HG02840 (cell line): Measurements from ENCODE around the gene PARP16.
"Not testable (repeated sequence)": the region's sequence is repeated elsewhere in the genome, so short reads cannot be mapped to it uniquely, and the experiment has no call there.

Source experiments
- ATAC-seq: cut with Tn5 transposase; IDR thresholded peaks from one replicate; pipeline ENCODE4 v1.9.1; 2021; ENCODE audit warnings: mild to moderate bottlenecking, moderate library complexity, moderate number of reproducible peaks; ENCODE audit not compliant: unreplicated experiment, low FRiP score

Gene PARP16

GRCh38 chr15:65285291-65286068 lies 1.2 kb downstream of the PARP16 start:
- ATAC-seq: no peak

- no peak for ATAC-seq
These were observed 8.2 kb downstream of the PARP16 start for GRCh38 chr15:65278480-65278879.

DNA sequence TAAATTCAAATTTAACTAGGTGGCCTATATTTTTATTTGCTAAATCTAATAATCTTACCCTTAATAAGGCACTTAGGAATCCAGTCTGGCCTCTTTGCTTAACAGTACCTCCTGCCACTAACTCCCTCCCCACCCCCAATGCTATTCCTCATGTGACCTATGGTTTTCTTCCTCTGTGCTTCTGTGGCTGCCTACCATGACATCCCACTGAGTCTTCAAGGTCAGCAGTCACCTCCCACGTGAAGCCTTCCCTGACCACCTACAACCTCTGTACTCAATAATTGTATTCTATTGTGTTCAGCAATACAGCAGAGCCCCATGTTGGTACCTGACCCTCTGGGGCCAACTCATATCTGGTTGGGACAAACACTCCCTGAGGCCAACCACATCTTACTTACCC lies 9.7 kb downstream of the PARP16 start:
- ATAC-seq: no peak

- ATAC-seq: no peak
These were observed 11.0 kb downstream of the PARP16 start for GRCh38 chr15:65275728-65276126.

DNA sequence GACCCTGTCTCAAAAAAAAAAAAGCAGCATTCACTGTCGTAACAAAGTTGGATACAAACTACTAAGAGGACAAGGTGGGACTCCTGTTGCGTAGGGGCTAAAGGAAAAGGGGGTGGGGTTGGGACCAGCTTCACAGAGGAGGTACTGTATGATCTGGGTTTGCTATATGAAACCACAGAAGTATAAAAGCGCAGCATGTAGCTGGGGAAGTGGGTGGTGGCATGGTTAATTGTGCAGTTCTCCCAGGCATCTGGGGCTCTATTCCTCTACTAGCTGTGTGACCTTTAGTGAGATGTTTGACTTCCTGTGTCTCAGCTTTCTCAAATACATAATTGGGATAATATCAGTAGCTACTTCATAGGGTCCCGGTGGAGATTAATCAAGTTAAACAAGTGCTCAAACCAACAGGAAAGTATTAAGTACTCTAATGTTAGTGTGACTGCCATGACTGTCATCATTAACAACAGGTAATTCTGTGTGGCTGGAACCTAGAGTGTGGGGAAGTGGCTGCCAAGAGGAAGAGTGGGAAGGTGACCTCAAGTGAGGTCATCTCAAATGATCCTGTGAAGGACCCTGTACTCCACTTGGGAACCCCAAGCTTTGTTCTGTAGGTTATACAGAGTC lies 11.5 kb downstream of the PARP16 start:
- ATAC-seq: no peak

GRCh38 chr15:65270811-65271545 lies 15.7 kb downstream of the PARP16 start:
- not testable (repeated sequence) for ATAC-seq

DNA sequence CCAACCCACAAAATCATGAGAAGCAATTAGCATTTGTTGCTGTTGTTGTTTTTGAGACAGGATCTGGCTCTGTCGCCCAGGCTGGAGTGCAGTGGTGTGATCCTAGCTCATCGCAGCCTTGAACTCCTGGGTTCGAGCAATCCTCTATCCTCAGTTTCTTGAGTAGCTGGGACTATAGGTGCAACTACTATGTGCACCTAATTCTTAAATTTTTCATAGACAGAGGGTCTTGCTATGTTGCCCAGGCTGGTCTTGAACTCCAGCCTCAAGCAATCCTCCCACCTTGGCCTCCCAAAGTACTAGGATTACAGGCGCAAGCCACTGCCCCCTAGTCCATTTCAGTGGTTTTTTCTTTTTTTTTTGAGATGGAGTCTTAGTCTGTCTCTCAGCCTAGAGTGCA lies 18.3 kb downstream of the PARP16 start:
- no peak for ATAC-seq

- ATAC-seq: no peak
These were observed 20.2 kb downstream of the PARP16 start for GRCh38 chr15:65266469-65266868.

- ATAC-seq: no peak
These were observed 21.7 kb downstream of the PARP16 start for GRCh38 chr15:65264863-65265430.

DNA sequence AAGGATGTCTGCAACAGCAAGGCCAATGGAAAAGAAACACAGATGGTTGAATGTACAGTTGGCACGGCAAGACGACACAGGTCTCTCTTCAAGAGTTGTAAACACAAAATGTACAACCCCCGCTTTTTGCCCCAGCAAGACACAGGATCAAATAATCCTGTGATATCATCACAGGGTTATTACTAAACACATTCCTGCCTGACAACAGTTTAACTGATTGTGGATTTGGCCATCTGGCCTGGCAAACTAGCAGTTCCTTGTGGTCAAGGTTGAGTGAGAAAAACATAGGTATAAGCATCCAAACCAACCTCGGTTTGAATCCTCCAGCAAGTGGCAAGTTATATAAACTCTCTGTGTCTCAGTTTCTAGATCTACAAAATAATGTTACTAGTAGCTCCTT lies 23.4 kb downstream of the PARP16 start:
- no peak for ATAC-seq

DNA sequence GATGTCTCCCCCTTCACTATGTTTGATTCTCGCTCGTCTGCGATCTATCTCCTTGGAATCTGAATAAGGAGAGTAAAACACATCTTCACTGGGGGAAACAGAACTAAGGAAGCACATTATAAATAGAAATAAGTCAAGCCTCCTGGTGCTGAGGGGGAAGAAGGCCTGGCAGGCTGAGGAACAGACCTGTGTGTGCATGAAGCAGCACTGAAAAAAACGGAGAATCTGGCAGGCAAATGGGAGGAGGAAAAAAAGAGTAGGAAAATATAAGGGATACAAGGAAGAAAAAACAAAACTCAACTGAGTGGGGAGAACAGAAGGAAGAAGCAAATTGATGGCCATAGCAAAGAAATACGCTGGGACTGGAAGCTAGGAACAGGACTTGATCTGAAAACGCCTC lies 25.7 kb downstream of the PARP16 start:
- no peak for ATAC-seq

DNA sequence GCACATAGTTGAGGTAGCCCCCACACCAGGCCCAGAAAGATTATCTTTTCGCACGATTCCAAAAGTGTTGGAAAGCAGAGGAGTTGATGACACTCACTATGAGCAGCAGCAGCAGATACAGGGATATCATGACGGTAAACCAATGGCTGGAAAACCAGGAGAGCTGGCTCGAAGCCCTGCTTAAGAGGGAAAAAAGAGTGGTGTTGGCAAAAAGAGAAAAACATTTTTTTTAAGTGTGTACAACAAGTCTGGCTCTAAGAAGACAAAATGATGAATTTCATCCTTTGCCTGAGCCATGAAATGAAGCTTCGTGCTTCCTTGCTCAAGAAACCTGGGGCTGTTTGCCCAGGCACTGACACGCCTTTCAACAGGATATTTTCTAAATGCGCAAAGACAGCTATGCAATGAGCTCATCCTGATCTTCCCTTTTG lies 27.3 kb downstream of the PARP16 start:
- ATAC-seq: no peak

- no peak for ATAC-seq
These were observed 28.1 kb downstream of the PARP16 start for GRCh38 chr15:65258375-65259262.

GRCh38 chr15:65255486-65256140 lies 31.1 kb downstream of the PARP16 start:
- no peak for ATAC-seq

DNA sequence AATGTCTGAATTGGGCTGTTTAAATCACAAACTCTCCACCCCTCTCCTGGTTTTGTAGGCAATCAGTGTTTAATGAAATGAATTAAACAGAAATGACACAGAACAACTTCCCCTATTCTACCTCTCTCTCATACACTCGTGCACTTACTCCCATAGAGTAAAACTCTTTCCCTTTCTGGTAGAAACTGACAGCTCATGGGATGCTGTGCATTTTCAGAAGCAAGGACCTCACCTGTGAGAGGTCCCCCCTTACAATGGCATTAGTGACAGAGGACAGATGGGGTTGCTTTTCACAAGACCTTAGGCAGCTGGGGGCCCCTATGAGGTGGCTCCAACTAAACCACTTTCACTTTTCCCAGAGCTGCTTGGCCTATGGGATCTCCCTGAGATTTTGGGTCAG lies 31.9 kb downstream of the PARP16 start:
- ATAC-seq: no peak

- no peak for ATAC-seq
These were observed 32.3 kb downstream of the PARP16 start for GRCh38 chr15:65254356-65254755.

GRCh38 chr15:65249641-65250040 lies 37.0 kb downstream of the PARP16 start:
- ATAC-seq: no peak

DNA sequence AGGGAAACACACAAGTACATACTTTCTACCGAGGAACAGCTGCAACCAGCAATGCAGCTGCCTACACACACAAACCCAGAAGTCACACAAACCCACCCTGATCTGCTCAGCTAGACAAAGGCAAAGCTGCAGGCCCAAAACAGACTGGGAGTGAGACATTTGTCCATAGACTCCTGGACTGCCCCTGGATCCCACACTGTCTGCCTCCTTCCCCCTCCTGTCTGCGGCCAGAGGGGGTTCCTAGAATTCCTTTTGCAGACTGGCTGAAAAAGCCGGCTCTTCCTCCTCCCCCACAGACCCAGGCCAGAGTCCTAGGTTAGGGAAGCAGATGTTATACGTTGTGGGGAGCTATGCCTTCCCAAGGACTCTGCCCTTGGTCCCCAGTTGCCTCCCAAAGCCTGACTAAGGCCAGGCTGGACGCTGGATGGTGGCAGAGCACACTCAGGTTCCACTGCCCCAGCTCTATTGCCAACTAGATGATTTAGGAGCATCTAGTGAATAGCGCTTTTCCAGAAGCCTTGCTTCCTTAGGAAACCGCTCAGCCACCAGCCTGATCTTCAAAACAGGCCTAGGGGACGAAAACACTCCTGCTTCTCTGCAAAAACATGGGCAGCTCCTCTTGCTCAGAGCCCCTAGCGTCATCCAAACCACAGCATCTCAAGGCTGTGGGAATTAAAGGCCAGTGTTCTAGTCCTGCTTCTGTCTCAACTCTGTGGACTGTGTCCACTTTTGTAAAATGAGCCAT lies 38.0 kb downstream of the PARP16 start:
- ATAC-seq: no peak

DNA sequence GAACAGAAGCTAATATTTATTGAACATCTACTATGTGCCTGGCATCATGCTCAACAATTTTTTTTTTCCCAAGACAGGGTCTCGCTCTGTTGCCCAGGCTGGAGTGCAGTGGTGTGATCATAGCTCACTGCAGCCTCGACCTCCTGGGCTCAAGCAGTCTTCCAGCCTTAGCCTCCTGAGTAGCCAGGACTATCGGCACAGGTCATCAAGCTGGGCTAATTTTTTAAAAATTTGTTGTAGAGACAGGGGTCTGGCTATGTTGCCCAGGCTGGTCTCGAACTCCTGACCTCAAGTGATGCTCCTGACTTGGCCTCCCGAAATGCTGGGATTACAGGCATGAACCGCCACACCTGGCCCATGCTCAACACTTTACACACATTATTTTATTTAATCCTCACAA lies 39.7 kb downstream of the PARP16 start:
- ATAC-seq: no peak
